ENCODE measurements around the gene STOML1.

GRCh38 chr15:73965094-73965757 is 26.9 kb downstream of the STOML1 start:
- peak; percentile 46 for TF ChIP-seq CTCF (conservative IDR thresholded peaks at IDR 0.05)
- no peak for TF ChIP-seq ZFX (IDR thresholded peaks at IDR 0.05)

Data from C4-2B (cell line).